NCI-H345 treated with DMSO at 0.1 percent for 48 hours (cell line): ENCODE measurements around the gene GALC.
"Not testable (repeated sequence)": the region's sequence is repeated elsewhere in the genome, so short reads cannot be mapped to it uniquely, and the experiment has no call there.

ENCODE experiments used
- DNase-seq: peaks from one replicate; lab custom pipeline; 2025; ENCODE audit not compliant: unreplicated experiment; lab: John Stamatoyannopoulos, UW

GALC gene

GRCh38 chr14:87992718-87993628, at the start of gene GALC:
Gene GALC (minus strand): TSS chr14:87993182. CDS start chr14:87993164, 18 bp downstream.
- peak; percentile 69 for DNase-seq

GRCh38 chr14:88040146-88040545, 47.2 kb upstream of the GALC start:
- no peak for DNase-seq

GRCh38 chr14:88039197-88039596, 46.2 kb upstream of the GALC start:
- no peak for DNase-seq

DNA sequence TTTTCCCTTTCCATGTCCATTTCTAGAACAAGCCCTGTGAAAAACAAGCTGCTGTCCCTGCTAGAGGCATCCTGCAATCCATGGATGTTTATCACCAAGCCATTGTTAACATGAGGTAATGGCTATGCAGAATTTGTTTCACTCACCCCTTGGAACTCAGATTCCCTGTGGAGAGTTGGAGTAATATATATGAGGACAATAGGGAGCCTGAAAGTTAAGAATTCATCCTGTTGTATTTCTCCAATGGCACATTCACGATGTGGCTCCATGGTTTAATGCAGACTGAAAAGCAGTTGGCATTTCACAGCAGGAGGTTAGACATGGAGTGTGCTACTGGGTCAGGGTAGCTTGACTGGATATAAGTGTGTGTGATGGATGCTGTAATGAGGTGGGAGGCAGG, 44.3 kb upstream of the GALC start:
- peak; percentile 30 for DNase-seq

GRCh38 chr14:88036422-88036821, 43.4 kb upstream of the GALC start:
- no peak for DNase-seq

DNA sequence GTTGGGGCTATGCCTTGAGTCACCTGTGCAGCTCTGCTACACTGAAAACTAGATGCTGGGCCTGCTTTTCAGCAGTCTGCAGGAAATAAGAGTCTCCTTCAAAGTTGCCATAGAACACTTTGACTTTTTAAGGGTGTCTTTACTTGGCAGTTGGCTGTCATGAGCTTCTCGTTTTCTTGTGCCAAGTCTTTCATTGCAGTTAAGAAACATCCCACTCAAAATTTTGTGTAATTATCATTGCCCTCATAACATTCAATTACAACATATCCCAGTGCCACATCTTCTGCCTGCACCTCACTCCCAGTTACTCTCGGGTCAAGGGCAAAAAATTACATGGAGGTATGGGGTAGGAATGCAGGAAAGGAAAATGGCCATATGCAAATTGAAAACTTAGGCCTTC, 41.1 kb upstream of the GALC start:
- DNase-seq, result no peak

GRCh38 chr14:88032373-88032772, 39.4 kb upstream of the GALC start:
- no peak for DNase-seq

GRCh38 chr14:88030892-88031291, 37.9 kb upstream of the GALC start:
- no peak for DNase-seq

DNA sequence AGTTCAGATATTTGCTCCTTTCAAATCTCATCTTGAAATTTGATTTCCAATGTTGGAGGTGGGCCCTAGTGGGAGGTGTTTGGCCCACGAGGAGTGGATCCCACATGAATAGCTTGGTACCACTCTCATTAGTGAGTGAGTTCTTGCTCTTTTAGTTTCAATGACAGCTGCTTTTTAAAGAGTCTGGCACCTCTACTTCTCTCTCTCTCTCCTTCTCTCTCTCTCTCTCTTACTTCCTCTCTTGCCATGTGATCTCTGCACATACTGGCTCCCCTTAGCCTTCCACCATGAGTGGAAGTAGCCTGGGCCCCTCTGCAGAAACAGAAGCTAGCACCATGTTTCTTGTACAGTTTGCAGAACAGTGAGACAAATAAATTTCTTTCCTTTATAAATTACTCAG, 37.1 kb upstream of the GALC start:
- no peak for DNase-seq

GRCh38 chr14:88029500-88029899, 36.5 kb upstream of the GALC start:
- DNase-seq, result no peak

DNA sequence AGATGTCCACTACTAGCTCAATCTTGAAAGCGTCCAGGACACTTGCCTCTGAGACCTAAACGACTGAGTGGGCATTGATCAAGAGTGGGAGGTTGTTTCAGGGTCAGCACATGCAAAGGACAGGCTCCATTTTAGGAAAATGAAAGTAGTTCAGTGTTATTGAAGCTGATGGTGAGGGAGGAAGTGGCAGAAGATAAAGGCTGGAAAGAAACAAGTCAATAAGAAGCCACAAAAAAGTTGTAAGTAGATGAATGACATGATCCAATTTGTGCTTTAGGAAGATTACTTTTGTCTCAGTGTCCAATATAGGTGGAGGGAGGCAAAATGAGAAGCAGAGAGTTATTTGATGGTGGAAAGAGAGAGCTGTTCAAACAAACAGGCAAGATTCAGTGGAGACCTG, 33.9 kb upstream of the GALC start:
- DNase-seq, result no peak

- DNase-seq, result no peak
Observed at GRCh38 chr14:88025313-88025712, 32.3 kb upstream of the GALC start.

GRCh38 chr14:88024252-88025086, 31.5 kb upstream of the GALC start:
- DNase-seq, result not testable (repeated sequence)

- DNase-seq, result no peak
Observed at GRCh38 chr14:88023658-88024187, 30.7 kb upstream of the GALC start.

- no peak for DNase-seq
Observed at GRCh38 chr14:88017535-88017934, 24.6 kb upstream of the GALC start.

- DNase-seq, result no peak
Observed at GRCh38 chr14:88016768-88017167, 23.8 kb upstream of the GALC start.

DNA sequence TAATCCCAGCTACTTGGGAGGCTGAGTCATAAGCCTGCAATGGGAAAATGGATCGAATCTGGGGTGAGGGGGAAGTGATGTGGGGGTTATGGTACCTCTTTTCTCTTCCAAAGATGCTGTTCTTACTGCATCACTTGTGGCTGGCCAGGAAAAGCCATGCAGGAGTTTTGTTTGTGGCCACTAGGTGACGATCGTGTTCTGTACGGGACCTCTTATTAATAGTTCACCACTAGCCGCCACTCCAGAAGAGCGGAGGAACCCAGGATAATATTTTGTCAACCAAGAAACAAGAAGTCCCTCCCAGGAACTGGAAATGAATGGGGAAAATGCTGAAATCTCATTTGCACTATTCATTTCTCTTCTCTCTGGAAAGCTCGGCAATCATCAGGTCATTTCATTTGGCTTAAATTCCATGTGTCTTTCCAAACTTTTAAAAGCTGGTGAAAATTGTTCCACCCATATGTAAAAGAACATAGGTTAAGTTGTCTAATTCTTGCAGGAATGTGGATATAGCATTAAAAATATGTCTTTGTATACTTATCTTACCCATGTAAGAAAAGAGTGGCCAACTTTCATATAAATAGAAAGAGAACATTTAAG, 20.9 kb upstream of the GALC start:
- DNase-seq, result peak; percentile 73

- no peak for DNase-seq
Observed at GRCh38 chr14:88012495-88012894, 19.5 kb upstream of the GALC start.

- no peak for DNase-seq
Observed at GRCh38 chr14:88010331-88010730, 17.3 kb upstream of the GALC start.

DNA sequence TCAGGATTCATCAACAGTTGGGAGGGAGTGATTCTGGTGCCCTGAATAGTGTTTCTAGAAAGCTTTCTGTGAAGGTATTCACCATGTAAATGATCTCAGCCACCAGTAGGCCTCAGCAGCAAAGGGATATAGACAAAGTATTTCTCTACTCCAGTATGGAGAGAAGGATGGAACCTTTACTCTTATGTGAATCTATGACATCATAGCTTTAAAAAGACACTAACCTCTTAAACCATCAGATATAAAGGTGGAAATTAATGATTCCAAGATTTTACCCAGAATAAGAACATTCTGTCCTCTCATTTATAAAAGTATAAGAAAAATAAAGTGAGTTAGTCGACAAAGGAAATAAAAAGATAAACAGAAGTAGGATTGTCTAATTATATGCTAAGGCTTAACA, 16.5 kb upstream of the GALC start:
- no peak for DNase-seq

- DNase-seq, result no peak
Observed at GRCh38 chr14:88008039-88008742, 15.2 kb upstream of the GALC start.
